Measurements from ENCODE around the gene C10orf90.

Gene C10orf90

GRCh38 chr10:126417220-126417825 is 253.2 kb downstream of the C10orf90 start:
- TF ChIP-seq ZFX (IDR thresholded peaks at IDR 0.05; ENCODE audit: borderline replicate concordance) (no peak), CTCF (IDR thresholded peaks at IDR 0.05) (no peak)
- no peak overlapping the region for H3K27ac ChIP-seq

- no peak for TF ChIP-seq ZFX (IDR thresholded peaks at IDR 0.05; ENCODE audit: borderline replicate concordance)
- no peak for TF ChIP-seq CTCF (IDR thresholded peaks at IDR 0.05)
- H3K27ac ChIP-seq = no peak overlapping the region
Observed at GRCh38 chr10:126409821-126410220, 260.7 kb downstream of the C10orf90 start.

- TF ChIP-seq CTCF (IDR thresholded peaks at IDR 0.05) = no peak
- TF ChIP-seq ZFX (IDR thresholded peaks at IDR 0.05; ENCODE audit: borderline replicate concordance) = no peak
- no peak overlapping the region for H3K27ac ChIP-seq
Observed at GRCh38 chr10:126408953-126409641, 261.4 kb downstream of the C10orf90 start.

- no peak overlapping the region for H3K27ac ChIP-seq
- TF ChIP-seq CTCF (IDR thresholded peaks at IDR 0.05) = no peak
- TF ChIP-seq ZFX (IDR thresholded peaks at IDR 0.05; ENCODE audit: borderline replicate concordance) = no peak
Observed at GRCh38 chr10:126407831-126408230, 262.7 kb downstream of the C10orf90 start.

GRCh38 chr10:126405239-126405775 is 265.2 kb downstream of the C10orf90 start:
- no peak overlapping the region for H3K27ac ChIP-seq
- no peak for TF ChIP-seq CTCF (IDR thresholded peaks at IDR 0.05)
- TF ChIP-seq ZFX (IDR thresholded peaks at IDR 0.05; ENCODE audit: borderline replicate concordance) = no peak

- H3K27ac ChIP-seq = no peak overlapping the region
- TF ChIP-seq CTCF (IDR thresholded peaks at IDR 0.05) = no peak
Observed at GRCh38 chr10:126402721-126403695, 267.5 kb downstream of the C10orf90 start.

Data from 22Rv1 (cell line).